ENCODE results near the gene ADGRD1.

DNA sequence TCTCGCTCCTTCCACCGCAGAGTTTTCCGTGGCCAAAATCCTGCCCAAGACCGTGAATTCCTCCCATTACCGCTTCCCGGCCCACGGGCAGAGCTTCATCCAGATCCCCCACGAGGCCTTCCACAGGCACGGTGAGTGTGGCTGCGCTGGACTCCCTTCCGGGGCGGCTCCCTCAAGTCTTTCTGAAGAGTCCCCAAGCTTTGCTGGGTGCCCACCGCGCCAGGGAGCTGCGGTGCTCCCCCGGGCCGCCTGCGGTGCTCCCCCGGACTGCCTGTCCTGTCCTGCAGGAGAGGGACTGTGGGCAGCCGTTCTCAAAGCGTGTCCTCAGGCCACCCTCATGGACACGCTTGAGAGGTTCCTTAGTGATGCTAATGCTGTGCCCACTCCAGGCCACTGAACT lies 50.5 kb downstream of the ADGRD1 start:
- TF ChIP-seq POLR2AphosphoS5 (IDR thresholded peaks at IDR 0.05; ENCODE audit: borderline replicate concordance, low read depth, low read length) = no peak
- TF ChIP-seq FOXP2 (optimal IDR thresholded peaks at IDR 0.05; ENCODE audit: control extremely low read depth, extremely low read length, insufficient read depth) = no peak

Data from SK-N-MC (cell line).